Peyer's patch (tissue), 4 donors: ENCODE data around the gene ENG. TPM values are rescaled to one million over a fixed set of nuclear protein-coding genes. Genes with fewer than 3 reads are reported as not detected.

ENCODE experiments used
- DNase-seq, 3 donors: peaks; one replicate each; pipeline ENCODE4 v3.0.0-alpha.2; 2017 to 2019
- H3K27ac ChIP-seq, 4 donors: fragments of 200-600 bp; sonication (generic); one replicate each; pipeline ENCODE4 v1.5.1; 2016 to 2019
- H3K27me3 ChIP-seq, 2 donors: fragments of 200-600 bp; sonication (generic); one replicate each; pipeline ENCODE4 v1.5.1; 2019
- H3K36me3 ChIP-seq, 3 donors: fragments of 200-600 bp; sonication (generic); one replicate each; pipeline ENCODE4 v1.5.1; 2016 to 2019
- H3K4me1 ChIP-seq, 4 donors: fragments of 200-600 bp; sonication (generic); one replicate each; pipeline ENCODE4 v1.5.1; 2016 to 2019
- H3K4me3 ChIP-seq, 4 donors: fragments of 200-600 bp; sonication (generic); 1 replicate in 3 of 4; 2 replicates in 1 of 4; pipeline ENCODE4 v1.5.1; 2016 to 2019; ENCODE audit warnings: mild to moderate bottlenecking in 1 of 4
- H3K9me3 ChIP-seq, 4 donors: fragments of 200-600 bp; sonication (generic); one replicate each; pipeline ENCODE4 v1.5.1; 2016 to 2019; ENCODE audit warnings: mild to moderate bottlenecking in 1 of 4
- POLR2A ChIP-seq, 2 donors: fragments of 450-650 bp; IDR thresholded peaks; one replicate each; pipeline ENCODE4 v1.5.1; 2017; ENCODE audit warnings: antibody characterized with exemption in 2 of 2, mild to moderate bottlenecking in 2 of 2, moderate library complexity in 2 of 2
- total RNA-seq, 4 donors: library from RNA; depleted of rRNA; stranded (reverse); fragments of >200 nt; gene quantifications; one replicate each; pipeline ENCODE4 v1.1.0, GENCODE V29; 2016
- TF ChIP-seq, protein P1 (sequence below), 6 experiments: fragments of 450-650 bp in 4 of 6; fragments of 200-600 bp in 2 of 6; sonication (generic) in 1 of 6; IDR thresholded peaks; one replicate each; pipeline ENCODE4 v1.5.1; 2017 to 2019; ENCODE audit warnings: antibody characterized with exemption in 6 of 6, mild to moderate bottlenecking in 3 of 6, moderate library complexity in 1 of 6

The ENG gene
- total RNA-seq, 4 donors from 2014 or later: 7.0 to 49.5 (median 25.0) TPM

DNA sequence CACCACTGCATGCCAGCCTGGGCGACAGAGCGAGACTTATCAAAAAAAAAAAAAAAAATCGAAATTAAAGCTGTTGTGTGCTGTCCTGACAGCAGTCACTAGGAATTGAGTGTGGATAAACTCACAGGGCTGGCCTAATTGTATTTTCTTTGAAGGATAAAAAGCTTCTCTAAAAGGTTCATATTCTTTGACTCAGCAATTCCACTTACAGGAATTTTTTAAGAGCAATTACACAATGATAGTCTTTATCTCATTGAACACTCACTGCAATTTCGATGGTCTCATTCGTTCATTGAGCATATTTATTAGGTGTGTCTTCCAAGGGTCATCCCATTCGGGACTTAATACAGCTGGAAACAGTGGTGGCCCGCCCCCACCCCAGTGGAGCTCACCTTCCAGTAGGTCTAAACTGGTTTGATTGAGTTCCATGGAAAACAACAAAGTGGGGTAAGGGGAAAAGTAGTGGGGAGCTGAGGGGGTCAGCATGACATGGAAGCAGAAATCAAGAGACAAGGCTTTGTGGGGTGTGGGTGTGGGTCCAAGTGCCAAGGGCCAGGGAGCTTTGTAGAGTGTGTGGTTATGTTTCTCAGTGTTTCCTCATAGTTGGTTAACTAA, 61.9 kb downstream of the ENG start:
- Histone ChIP-seq H3K36me3 (peaks cover 0 to 58% (median 0%) of the 10 kb centered on the region in 3 donors), H3K4me3 (no peak overlapping the region), H3K9me3 (no peaks in the 10 kb centered on the region), H3K4me1 (peaks cover 0 to 62% (median 17%) of the 10 kb centered on the region in 4 donors), H3K27ac (peak overlapping the region in 2 of 4 donors; percentile 9 to 11), H3K27me3 (no peaks in the 10 kb centered on the region)
- TF ChIP-seq POLR2A (IDR thresholded peaks at IDR 0.05): no peak
- TF ChIP-seq, protein P1, sequence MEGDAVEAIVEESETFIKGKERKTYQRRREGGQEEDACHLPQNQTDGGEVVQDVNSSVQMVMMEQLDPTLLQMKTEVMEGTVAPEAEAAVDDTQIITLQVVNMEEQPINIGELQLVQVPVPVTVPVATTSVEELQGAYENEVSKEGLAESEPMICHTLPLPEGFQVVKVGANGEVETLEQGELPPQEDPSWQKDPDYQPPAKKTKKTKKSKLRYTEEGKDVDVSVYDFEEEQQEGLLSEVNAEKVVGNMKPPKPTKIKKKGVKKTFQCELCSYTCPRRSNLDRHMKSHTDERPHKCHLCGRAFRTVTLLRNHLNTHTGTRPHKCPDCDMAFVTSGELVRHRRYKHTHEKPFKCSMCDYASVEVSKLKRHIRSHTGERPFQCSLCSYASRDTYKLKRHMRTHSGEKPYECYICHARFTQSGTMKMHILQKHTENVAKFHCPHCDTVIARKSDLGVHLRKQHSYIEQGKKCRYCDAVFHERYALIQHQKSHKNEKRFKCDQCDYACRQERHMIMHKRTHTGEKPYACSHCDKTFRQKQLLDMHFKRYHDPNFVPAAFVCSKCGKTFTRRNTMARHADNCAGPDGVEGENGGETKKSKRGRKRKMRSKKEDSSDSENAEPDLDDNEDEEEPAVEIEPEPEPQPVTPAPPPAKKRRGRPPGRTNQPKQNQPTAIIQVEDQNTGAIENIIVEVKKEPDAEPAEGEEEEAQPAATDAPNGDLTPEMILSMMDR (IDR thresholded peaks at IDR 0.05): no peak
- DNase-seq: peak in 1 of 3 donors; percentile 43

DNA sequence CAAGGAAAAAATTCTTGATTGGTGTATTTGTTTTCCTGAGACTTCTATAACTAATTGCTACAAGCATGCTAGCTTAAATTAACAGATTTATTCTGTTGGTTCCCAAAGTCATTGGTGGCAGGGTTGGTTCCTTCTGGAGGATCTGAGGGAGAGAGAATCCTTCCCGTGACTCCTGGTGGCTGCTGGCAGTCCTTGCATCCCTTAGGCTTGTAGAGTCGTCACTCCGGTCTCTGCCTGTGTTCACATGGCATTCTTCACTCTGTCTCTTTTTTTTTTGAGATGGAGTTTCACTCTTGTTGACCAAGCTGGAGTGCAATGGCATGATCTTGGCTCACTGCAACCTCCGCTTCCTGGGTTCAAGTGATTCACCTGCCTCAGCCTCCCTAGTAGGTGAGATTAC, 63.4 kb downstream of the ENG start:
- TF ChIP-seq, protein P1 (IDR thresholded peaks at IDR 0.05): no peak
- no peak for TF ChIP-seq POLR2A (IDR thresholded peaks at IDR 0.05)
- no peaks in the 10 kb centered on the region for H3K27me3 ChIP-seq
- H3K4me1 ChIP-seq: peaks cover 0 to 57% (median 4%) of the 10 kb centered on the region in 4 donors
- no peaks in the 10 kb centered on the region for H3K9me3 ChIP-seq
- H3K36me3 ChIP-seq: peaks cover 0 to 65% (median 0%) of the 10 kb centered on the region in 3 donors
- H3K27ac ChIP-seq: peak overlapping the region in 1 of 4 donors; percentile 9
- DNase-seq: no peak
- no peak overlapping the region for H3K4me3 ChIP-seq

DNA sequence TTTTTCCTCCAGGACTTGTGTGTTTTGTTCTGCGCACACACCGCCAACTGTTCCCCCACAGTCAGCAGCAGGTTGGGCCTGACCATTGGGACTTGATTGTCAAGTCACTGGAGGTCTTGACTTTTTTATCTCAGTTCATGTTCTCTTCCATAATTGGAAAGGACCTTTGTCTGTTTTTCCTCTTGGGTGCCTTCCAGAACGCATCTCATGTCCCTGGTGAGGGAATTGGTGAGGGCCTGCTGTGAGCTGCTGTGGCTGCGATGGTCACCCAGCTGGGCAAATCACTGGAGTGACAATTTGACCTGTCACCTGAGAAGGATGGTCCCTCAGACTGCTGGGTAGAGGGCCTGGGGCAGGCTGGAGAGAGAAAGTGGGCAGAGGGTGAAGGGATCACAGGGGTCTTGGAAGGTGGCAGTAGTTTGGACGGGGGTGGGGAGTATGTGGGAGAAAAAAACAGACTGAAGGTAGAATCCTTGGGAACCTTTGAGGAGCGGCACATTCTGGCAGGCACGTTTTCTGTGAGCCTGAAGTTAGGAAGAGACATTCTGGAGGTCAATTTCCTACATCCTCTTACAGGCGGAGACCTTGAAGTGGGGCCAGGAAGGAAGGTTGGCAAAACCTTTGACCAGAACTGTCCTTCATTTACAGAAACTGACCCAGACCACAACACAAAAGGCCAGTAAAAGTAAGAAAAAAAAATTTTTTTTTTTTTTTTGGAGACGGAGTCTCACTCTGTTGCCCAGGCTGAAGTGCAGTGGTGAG, 64.2 kb downstream of the ENG start:
- H3K27ac ChIP-seq: no peak overlapping the region
- DNase-seq: no peak
- H3K36me3 ChIP-seq: peaks cover 0 to 65% (median 0%) of the 10 kb centered on the region in 3 donors
- H3K4me3 ChIP-seq: no peak overlapping the region
- peaks cover 0 to 57% (median 0%) of the 10 kb centered on the region in 4 donors for H3K4me1 ChIP-seq
- no peak for TF ChIP-seq POLR2A (IDR thresholded peaks at IDR 0.05)
- TF ChIP-seq, protein P1 (IDR thresholded peaks at IDR 0.05): no peak
- no peaks in the 10 kb centered on the region for H3K27me3 ChIP-seq
- no peaks in the 10 kb centered on the region for H3K9me3 ChIP-seq

DNA sequence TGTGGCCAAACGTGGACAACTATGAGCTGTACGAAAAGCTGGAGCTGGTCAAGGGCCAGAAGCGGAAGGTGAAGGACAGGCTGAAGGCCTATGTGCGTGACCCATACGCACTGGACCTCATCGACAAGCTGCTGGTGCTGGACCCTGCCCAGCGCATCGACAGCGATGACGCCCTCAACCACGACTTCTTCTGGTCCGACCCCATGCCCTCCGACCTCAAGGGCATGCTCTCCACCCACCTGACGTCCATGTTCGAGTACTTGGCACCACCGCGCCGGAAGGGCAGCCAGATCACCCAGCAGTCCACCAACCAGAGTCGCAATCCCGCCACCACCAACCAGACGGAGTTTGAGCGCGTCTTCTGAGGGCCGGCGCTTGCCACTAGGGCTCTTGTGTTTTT, 65.3 kb downstream of the ENG start:
- Histone ChIP-seq H3K27ac (no peak overlapping the region), H3K36me3 (peaks cover 0 to 65% (median 0%) of the 10 kb centered on the region in 3 donors), H3K4me1 (peaks cover 0 to 57% (median 5%) of the 10 kb centered on the region in 4 donors), H3K4me3 (no peak overlapping the region), H3K27me3 (no peaks in the 10 kb centered on the region), H3K9me3 (no peaks in the 10 kb centered on the region)
- TF ChIP-seq POLR2A (IDR thresholded peaks at IDR 0.05): no peak
- TF ChIP-seq, protein P1 (IDR thresholded peaks at IDR 0.05): no peak
- DNase-seq: no peak

DNA sequence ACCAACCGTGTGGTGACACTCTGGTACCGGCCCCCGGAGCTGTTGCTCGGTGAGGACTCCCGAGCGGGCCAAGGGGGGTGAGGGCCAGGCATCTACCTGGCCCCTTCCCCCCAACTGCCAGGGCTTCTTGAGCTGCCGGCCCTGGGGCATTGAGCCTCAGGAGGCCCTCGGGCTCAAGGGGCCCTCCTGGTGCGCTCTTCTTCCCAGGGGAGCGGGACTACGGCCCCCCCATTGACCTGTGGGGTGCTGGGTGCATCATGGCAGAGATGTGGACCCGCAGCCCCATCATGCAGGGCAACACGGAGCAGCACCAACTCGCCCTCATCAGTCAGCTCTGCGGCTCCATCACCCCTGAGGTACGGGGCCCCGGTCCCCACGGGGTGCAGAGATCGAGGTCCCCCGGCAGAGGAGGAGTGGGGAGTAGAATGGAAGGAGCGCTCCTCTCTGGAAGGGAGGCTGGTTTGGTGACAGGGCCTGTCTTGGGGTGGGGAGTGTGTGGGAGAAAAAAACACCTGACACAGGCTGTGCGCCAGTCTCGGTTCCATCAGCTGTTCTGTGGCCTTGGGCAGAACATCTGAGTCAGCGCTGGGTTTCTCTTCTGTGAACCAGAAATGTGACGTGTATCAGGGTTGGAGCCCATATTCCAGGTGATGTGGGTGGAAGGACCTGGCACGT, 66.0 kb downstream of the ENG start:
- H3K4me3 ChIP-seq: no peak overlapping the region

More for the DNA sequence above, 66.0 kb downstream of the ENG start:
- peaks cover 0 to 65% (median 0%) of the 10 kb centered on the region in 3 donors for H3K36me3 ChIP-seq
- DNase-seq: no peak
- H3K27me3 ChIP-seq: no peaks in the 10 kb centered on the region
- no peak overlapping the region for H3K27ac ChIP-seq
- H3K9me3 ChIP-seq: no peaks in the 10 kb centered on the region
- TF ChIP-seq, protein P1 (IDR thresholded peaks at IDR 0.05): no peak
- TF ChIP-seq POLR2A (IDR thresholded peaks at IDR 0.05): no peak
- peaks cover 0 to 52% (median 12%) of the 10 kb centered on the region in 4 donors for H3K4me1 ChIP-seq
